Kasumi-1 (cell line): ENCODE measurements around the gene PARK7.
A peak's percentile ranks its signal among the peaks of the same experiment; 100 is the strongest.

Experiments
- DNase-seq, 2 experiments: peaks; one replicate each; lab custom pipeline; 2025; lab: John Stamatoyannopoulos, UW

The PARK7 gene

DNA sequence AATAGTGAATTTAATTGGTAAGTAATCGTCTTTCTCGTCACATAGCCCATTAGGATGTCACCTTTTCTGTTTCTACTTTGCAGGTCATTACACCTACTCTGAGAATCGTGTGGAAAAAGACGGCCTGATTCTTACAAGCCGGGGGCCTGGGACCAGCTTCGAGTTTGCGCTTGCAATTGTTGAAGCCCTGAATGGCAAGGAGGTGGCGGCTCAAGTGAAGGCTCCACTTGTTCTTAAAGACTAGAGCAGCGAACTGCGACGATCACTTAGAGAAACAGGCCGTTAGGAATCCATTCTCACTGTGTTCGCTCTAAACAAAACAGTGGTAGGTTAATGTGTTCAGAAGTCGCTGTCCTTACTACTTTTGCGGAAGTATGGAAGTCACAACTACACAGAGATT is 23.3 kb downstream of the PARK7 start:
- DNase-seq = no peak

GRCh38 chr1:7985851-7986612 is 24.5 kb downstream of the PARK7 start:
- DNase-seq = no peak

GRCh38 chr1:7987528-7987927 is 26.0 kb downstream of the PARK7 start:
- no peak for DNase-seq

GRCh38 chr1:7988576-7988975 is 27.1 kb downstream of the PARK7 start:
- DNase-seq = no peak

DNA sequence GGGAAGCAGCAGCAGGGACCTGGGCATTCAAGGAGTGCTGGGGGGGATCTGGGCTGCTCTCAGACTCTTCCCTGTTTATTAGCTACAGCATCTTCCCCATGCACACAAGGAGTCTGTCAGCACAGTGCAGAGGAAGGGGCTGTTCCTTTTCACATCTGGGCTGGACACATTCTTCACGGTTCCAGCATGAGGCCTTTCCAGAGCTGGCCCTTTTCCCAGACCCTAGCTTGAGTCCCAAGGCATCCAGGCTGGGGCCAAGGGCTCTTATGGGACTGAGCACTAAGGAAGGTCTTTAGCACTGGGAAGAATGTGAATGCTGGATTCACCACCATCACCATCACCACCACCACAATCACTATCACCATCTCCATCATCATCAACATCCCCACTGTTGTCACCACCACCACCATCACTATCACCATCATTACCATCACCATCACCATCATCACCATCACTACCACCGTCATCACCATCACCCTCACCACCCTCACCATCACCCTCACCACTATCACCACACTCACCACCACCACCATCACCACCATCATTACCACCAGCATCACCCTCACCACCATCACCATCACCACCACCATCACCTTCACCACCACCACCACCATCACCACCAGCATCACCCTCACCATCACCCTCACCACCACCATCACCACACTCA is 28.4 kb downstream of the PARK7 start:
- DNase-seq = no peak

DNA sequence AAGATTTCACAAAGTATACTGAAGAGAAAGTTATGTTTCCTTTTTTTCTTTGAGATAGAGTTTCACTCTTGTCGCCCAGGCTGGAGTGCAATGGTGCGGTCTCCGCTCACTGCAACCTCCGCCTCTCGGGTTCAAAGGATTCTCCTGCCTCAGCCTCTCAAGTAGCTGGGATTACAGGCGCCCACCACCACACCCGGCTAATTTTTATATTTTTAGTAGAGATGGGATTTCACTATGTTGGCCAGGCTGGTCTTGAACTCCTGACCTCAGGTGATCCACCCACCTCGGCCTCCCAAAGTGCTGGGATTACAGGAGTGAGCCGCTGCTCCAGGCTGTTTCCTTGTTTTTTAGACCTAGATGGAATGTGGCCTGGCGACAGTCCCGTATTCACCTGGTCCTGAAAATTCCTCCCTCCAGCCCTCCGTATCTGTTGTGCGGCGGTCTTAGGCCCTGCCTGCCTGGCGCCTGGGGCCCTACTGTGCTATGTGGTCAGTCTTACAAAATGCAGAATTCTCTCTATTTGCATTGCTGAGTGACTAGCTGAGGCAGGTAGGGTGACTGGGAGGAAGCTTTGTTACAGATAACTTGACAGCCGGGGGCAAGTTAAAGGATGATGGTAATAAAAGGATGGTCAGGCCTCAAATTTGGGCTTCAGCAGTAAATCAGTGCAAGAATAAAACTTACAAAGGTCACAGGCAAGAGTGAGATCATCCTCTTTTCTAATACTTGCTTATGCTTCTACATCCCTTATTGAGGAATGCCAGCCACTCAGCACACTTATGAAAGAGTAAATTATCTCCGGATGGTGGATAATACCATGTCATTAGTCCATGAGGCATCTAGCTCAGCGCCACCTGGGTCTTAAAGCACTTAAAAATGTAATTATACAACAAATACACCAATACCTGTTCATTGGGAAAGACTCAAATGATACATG is 30.3 kb downstream of the PARK7 start:
- no peak for DNase-seq

DNA sequence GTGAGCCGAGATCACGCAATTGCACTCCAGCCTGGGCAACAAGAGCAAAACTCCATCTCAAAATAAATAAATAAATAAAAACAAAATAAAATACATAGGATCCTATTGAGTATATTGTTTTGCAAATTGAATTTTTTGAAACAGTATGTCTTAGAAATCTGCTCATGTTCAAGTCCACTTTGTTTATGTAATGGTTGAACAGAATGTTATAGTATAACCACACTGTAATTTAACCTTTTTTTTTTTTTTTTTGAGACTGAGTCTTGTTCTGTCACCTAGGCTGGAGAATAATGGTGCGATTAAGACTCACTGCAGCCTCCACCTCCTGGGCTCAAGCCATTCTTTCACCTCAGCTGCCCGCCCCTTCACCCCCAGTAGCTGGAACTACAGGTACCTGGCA is 31.4 kb downstream of the PARK7 start:
- DNase-seq = no peak

DNA sequence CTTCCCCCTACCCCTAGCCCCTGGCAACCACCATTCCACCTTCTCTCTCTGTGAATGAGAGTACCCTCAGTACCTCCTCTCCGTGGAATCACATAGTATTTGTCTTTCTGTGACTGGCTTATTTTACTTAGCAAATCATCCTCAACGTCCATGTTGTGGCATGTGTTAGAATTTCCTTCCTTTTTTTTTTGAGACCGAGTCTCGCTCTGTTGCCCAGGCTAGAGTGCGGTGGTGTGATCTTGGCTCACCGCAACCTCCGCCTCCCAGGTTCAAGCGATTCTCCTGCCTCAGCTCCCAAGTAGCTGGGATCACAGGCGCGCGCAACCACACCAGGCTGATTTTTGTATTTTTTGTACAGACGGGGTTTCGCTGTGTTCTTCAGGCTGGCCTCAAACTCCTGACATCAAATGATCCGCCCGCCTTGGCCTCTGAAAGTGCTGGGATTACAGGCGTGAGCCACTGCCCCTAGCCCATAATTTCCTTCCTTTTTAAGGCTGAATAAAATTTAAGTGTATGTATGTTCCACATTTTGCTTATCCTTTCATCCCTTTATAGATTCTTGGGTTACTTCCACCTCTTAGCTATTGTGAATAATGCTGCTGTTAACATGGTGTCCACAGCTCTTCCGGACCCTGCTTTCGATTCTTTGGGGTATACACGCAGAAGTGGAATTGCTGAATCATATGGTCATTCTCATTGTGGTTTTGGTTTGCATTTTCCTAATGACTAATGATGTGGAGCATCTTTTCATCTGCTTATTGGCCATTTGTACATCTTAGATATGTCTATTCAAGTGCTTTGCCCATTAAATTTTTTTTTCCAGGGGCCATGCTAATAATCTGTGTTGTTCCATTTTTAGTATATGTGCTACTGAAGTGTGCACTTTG is 32.3 kb downstream of the PARK7 start:
- no peak for DNase-seq

GRCh38 chr1:7994827-7995226 is 33.3 kb downstream of the PARK7 start:
- DNase-seq = no peak

DNA sequence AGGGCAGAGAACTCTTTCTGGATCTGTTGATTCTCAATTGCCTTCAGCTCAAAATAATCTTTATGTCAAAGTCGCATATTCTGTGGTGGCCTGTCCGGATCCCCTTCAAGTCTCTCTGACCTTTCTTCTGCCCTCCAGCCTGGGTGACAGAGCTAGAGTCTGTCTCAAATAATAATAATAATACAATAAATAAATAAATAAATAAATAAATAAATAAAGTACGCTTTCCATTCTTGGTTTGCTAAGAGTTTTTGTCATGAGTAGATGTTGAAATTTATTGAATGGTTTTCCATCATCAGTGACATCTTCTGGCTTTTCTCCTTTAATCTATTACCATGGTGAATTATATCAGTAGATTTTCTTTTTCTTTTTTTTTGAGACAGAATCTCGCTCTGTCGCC is 33.9 kb downstream of the PARK7 start:
- no peak for DNase-seq

- DNase-seq = no peak
Observed at GRCh38 chr1:8002329-8002910, 40.9 kb downstream of the PARK7 start.

DNA sequence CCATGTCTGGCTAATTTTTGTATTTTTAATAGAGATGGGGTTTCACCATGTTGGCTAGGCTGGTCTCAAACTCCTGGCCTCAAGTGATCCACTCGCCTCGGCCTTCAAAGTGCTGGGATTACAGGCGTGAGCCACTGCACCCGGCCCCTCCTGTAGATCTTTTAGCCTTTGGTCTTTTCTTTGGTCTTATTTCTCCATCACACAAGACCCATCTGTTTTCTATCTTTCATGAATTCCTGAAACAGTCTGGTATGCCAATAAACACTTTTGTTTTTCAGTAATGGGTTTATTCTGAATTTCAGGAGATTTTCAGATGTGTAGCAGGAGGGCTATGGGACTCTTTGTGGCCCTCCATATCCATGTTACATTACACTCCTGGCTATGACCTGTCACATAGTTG is 41.4 kb downstream of the PARK7 start:
- DNase-seq = no peak

GRCh38 chr1:8003438-8004112 is 42.1 kb downstream of the PARK7 start:
- DNase-seq = no peak

GRCh38 chr1:8004113-8004802 is 42.7 kb downstream of the PARK7 start:
- DNase-seq = no peak

DNA sequence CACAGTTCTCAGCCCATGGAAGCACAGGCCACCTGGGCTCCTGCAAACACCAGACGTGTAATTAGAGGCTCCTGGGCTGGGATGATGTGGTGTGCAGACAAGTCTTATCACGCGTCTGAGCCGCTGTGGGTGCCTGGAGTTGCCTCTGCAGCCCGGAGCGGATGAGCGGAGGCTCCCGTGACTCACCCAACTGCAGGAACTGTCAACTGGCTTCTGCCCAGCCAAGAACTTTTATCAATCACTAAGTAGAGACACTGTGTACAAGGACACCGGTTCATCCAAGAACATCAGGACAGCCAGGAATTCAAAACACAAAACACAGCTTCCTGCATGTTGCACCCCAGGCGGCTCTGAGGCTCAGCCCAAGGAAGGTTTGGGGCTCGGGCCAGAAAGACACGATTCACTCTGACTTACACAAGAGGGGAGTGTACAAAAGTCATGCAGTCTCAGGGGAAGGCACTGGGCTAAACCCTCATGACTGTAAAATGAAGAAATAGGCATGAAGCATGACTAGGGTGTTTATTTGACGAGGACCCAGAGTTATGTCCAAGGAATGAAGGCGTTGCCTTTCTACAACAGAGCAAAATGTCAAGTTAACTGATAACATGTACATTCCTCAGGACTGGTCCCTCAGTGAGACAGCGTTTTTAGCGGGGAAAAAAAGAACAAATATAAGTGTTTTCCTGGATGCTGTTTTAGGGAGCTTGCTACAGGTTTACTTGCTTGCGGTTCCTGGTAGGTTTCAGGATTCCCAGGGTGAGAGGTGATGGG is 43.5 kb downstream of the PARK7 start:
- peak; percentile 8 to 11 for DNase-seq

GRCh38 chr1:8006037-8006963 is 44.8 kb downstream of the PARK7 start:
- DNase-seq = no peak

- no peak for DNase-seq
Observed at GRCh38 chr1:8009043-8010002, 47.8 kb downstream of the PARK7 start.
